DOHH2 (cell line): ENCODE data around the gene KBTBD6.

Experiments
- H3F3A ChIP-seq: fragments of 200-600 bp; sonication (generic), shearing (Covaris generic); 2 replicates; pipeline ENCODE4 v1.6.0; 2016; ENCODE audit warnings: antibody characterized with exemption, mild to moderate bottlenecking; ENCODE audit not compliant: control insufficient read depth, insufficient read depth
- H3K27ac ChIP-seq: fragments of 200-600 bp; sonication (generic); 2 replicates; pipeline ENCODE4 v1.5.1; 2014; ENCODE audit warnings: low read depth, mild to moderate bottlenecking, low read length, moderate library complexity
- H3K27me3 ChIP-seq: fragments of 200-600 bp; sonication (generic); 2 replicates; pipeline ENCODE4 v1.6.1; 2014; ENCODE audit warnings: mild to moderate bottlenecking, low read length, mixed read lengths; ENCODE audit not compliant: control insufficient read depth
- H3K36me3 ChIP-seq: fragments of 200-600 bp; sonication (generic); 2 replicates; pipeline ENCODE4 v1.6.1; 2014; ENCODE audit warnings: mild to moderate bottlenecking, low read length, moderate library complexity, mixed read lengths; ENCODE audit not compliant: control insufficient read depth
- H3K4me1 ChIP-seq: fragments of 200-600 bp; sonication (generic); 2 replicates; pipeline ENCODE4 v1.6.1; 2014; ENCODE audit warnings: mild to moderate bottlenecking, low read length, mixed read lengths; ENCODE audit not compliant: control insufficient read depth
- H3K4me2 ChIP-seq: fragments of 200-600 bp; sonication (generic); 2 replicates; pipeline ENCODE4 v1.6.0; 2014; ENCODE audit warnings: mild to moderate bottlenecking, low read length, moderate library complexity
- H3K4me3 ChIP-seq: fragments of 200-600 bp; sonication (generic); 2 replicates; pipeline ENCODE4 v1.5.1; 2014; ENCODE audit warnings: mild to moderate bottlenecking, low read length, mixed read lengths
- H3K79me2 ChIP-seq: fragments of 200-600 bp; sonication (generic); 2 replicates; pipeline ENCODE4 v1.6.1; 2014; ENCODE audit warnings: mild to moderate bottlenecking, low read length, mixed read lengths; ENCODE audit not compliant: control insufficient read depth
- H3K9me2 ChIP-seq: fragments of 200-600 bp; sonication (generic); replicated peaks from 2 replicates; pipeline ENCODE4 v1.6.1; 2014; ENCODE audit warnings: mild to moderate bottlenecking, low read length, mixed read lengths; ENCODE audit not compliant: control insufficient read depth
- H3K9me3 ChIP-seq: fragments of 200-600 bp; sonication (generic); 2 replicates; pipeline ENCODE4 v1.6.1; 2014; ENCODE audit warnings: antibody characterized with exemption, low read length, mixed read lengths; ENCODE audit not compliant: control insufficient read depth, insufficient read depth
- H4K20me1 ChIP-seq: fragments of 200-600 bp; sonication (generic); 2 replicates; pipeline ENCODE4 v1.6.0; 2014; ENCODE audit warnings: low read depth, mild to moderate bottlenecking, antibody characterized with exemption, low read length, moderate library complexity; ENCODE audit not compliant: control insufficient read depth, insufficient read depth
- EZH2phosphoT487 ChIP-seq: fragments of 200-600 bp; sonication (generic); IDR thresholded peaks from 2 replicates; pipeline ENCODE4 v1.6.1; 2017; ENCODE audit warnings: borderline replicate concordance, mild to moderate bottlenecking, antibody characterized with exemption, low read length, moderate library complexity, mixed read lengths
- TF ChIP-seq, protein P1 (sequence below): fragments of 200-600 bp; sonication (generic); IDR thresholded peaks from one replicate; pipeline ENCODE4 v1.5.1; 2014; ENCODE audit warnings: antibody characterized with exemption, mild to moderate bottlenecking, low read depth, low read length; ENCODE audit not compliant: poor library complexity, severe bottlenecking

KBTBD6 gene

DNA sequence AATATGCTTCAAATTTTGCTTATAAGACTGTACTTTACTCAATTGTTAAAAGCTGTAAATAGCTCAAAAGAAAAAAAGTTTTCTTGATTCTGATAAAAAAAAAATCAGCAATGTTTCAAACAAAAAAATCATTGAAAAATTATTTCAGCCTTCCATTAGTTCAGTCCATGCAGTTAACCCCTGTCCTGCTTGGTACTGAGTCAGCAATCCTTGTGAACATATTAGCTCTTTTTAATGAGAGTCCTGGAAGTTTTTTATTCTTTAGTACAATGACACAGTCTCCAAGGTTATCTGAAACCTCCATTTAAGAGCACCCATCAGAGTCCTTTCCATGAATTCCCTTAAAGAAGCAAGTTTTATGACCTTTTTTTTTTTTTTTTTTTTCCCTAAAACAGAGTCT lies 21.4 kb upstream of the KBTBD6 start:
- Histone ChIP-seq H3K36me3 (no peaks in the 10 kb centered on the region), H3F3A (no peaks in the 10 kb centered on the region), H3K4me3 (no peak overlapping the region), H3K27me3 (no peaks in the 10 kb centered on the region), H4K20me1 (no peaks in the 10 kb centered on the region), H3K9me3 (peaks cover 24% of the 10 kb centered on the region; the same call in 1 of the 2 replicates), H3K27ac (no peak overlapping the region), H3K4me1 (no peaks in the 10 kb centered on the region), H3K4me2 (no peak overlapping the region), H3K79me2 (no peaks in the 10 kb centered on the region), H3K9me2 (no peaks in the 10 kb centered on the region)
- TF ChIP-seq EZH2phosphoT487 = no peak
- TF ChIP-seq, protein P1, sequence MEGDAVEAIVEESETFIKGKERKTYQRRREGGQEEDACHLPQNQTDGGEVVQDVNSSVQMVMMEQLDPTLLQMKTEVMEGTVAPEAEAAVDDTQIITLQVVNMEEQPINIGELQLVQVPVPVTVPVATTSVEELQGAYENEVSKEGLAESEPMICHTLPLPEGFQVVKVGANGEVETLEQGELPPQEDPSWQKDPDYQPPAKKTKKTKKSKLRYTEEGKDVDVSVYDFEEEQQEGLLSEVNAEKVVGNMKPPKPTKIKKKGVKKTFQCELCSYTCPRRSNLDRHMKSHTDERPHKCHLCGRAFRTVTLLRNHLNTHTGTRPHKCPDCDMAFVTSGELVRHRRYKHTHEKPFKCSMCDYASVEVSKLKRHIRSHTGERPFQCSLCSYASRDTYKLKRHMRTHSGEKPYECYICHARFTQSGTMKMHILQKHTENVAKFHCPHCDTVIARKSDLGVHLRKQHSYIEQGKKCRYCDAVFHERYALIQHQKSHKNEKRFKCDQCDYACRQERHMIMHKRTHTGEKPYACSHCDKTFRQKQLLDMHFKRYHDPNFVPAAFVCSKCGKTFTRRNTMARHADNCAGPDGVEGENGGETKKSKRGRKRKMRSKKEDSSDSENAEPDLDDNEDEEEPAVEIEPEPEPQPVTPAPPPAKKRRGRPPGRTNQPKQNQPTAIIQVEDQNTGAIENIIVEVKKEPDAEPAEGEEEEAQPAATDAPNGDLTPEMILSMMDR = no peak

DNA sequence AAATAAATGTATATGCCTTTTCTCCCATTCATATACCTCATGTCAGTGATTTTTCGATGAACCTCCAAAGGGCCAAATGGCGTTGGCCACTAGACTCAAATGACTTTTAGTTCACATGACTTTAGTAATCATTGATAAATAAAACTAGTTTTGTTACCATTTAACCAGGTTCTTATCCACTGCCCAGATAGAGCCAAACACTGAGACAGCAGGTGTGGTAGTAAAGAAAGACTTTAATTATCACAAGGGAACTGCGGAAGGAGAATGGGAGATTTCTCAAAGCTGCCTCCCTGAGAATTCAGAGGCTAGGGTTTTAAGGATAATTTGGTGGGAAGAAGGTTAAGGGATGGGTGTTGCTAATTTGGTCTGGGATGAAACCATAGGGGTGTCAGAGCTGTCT lies 19.4 kb upstream of the KBTBD6 start:
- H3K27me3 ChIP-seq = no peaks in the 10 kb centered on the region
- no peaks in the 10 kb centered on the region for H3K9me2 ChIP-seq
- H3K79me2 ChIP-seq = no peaks in the 10 kb centered on the region
- TF ChIP-seq, protein P1 = no peak
- TF ChIP-seq EZH2phosphoT487 = no peak
- H3K4me1 ChIP-seq = no peaks in the 10 kb centered on the region
- peaks cover 38% of the 10 kb centered on the region for H3K9me3 ChIP-seq
- no peaks in the 10 kb centered on the region for H3F3A ChIP-seq
- H3K4me2 ChIP-seq = no peak overlapping the region
- H4K20me1 ChIP-seq = no peaks in the 10 kb centered on the region
- H3K4me3 ChIP-seq = no peak overlapping the region
- H3K27ac ChIP-seq = no peak overlapping the region
- no peaks in the 10 kb centered on the region for H3K36me3 ChIP-seq

DNA sequence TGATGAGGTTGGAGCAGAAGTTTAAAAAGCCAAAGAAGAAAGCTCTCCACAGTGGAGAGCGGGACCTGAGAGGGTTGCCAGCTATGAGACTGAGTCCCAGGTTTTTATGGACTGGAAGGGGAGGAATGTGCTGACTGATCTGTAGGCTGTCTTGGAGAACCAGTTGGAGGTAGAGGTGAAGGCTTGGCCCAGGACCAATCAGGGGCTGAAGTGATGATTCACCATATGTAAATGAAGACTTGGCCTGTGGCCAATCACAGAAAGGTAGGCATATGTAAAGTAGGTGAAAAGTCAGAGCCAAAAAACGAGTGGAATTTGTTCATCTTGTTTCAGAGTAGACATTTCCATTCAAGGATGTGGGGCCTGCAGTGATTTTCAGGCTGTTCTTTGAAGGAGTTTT lies 17.5 kb upstream of the KBTBD6 start:
- H3K4me3 ChIP-seq = no peak overlapping the region
- no peaks in the 10 kb centered on the region for H3K27me3 ChIP-seq
- TF ChIP-seq, protein P1 = no peak
- TF ChIP-seq EZH2phosphoT487 = no peak
- no peaks in the 10 kb centered on the region for H3K79me2 ChIP-seq
- no peak overlapping the region for H3K4me2 ChIP-seq
- H3K4me1 ChIP-seq = no peaks in the 10 kb centered on the region
- H4K20me1 ChIP-seq = no peaks in the 10 kb centered on the region
- H3K36me3 ChIP-seq = no peaks in the 10 kb centered on the region
- no peaks in the 10 kb centered on the region for H3F3A ChIP-seq
- no peaks in the 10 kb centered on the region for H3K9me2 ChIP-seq
- H3K27ac ChIP-seq = no peak overlapping the region
- H3K9me3 ChIP-seq = peaks cover 40% of the 10 kb centered on the region
